PC-9 (cell line): ENCODE results near the gene DUSP7. TPM values are rescaled to one million over a fixed set of nuclear protein-coding genes. Genes with fewer than 3 reads are reported as not detected.

Experiments used
- BruUV-seq: library from RNA; stranded (reverse); fragments of 400-500 nt; replicated peaks from 2 replicates; lab custom pipeline; 2021; lab: Mats Ljungman, UMichigan
- CTCF ChIA-PET: fragments of 300-600 bp; sonication (Branson Sonifier 250); formaldehyde crosslinking; loops from one replicate; lab custom pipeline; 2022; ENCODE audit warnings: antibody characterized with exemption; lab: Charles Lee
- POLR2A ChIA-PET: fragments of 300-600 bp; sonication (Branson Sonifier 250); formaldehyde crosslinking; loops from one replicate; lab custom pipeline; 2022; ENCODE audit warnings: antibody characterized with exemption; ENCODE audit not compliant: unreplicated experiment; lab: Charles Lee
- DNase-seq, 2 experiments: peaks; one replicate each; pipeline versions ENCODE4 v3.0.0 to v3.0.0-alpha.2; 2015 to 2022; ENCODE audit warnings: mixed read lengths in 1 of 2
- H2AFZ ChIP-seq: fragments of 200-600 bp; sonication (generic); 2 replicates; pipeline ENCODE4 v1.8.1; 2017; ENCODE audit warnings: antibody characterized with exemption
- H3F3A ChIP-seq: fragments of 200-600 bp; sonication (generic); 2 replicates; pipeline ENCODE4 v1.8.1; 2017; ENCODE audit warnings: antibody characterized with exemption, mild to moderate bottlenecking, low read depth; ENCODE audit not compliant: insufficient read depth
- H3K27ac ChIP-seq: fragments of 200-600 bp; sonication (generic); 2 replicates; pipeline ENCODE4 v1.6.1; 2016; ENCODE audit warnings: mixed run types
- H3K27me3 ChIP-seq: fragments of 200-600 bp; sonication (generic); 2 replicates; pipeline ENCODE4 v1.6.1; 2016; ENCODE audit warnings: low read depth, mixed run types; ENCODE audit not compliant: insufficient read depth
- H3K36me3 ChIP-seq: fragments of 200-600 bp; sonication (generic); 2 replicates; pipeline ENCODE4 v1.6.1; 2016; ENCODE audit warnings: low read depth, mixed run types
- H3K4me1 ChIP-seq: fragments of 200-600 bp; sonication (generic); replicated peaks from 2 replicates; pipeline ENCODE4 v1.6.1; 2016; ENCODE audit warnings: mixed run types; ENCODE audit not compliant: insufficient read depth
- H3K4me2 ChIP-seq: fragments of 200-600 bp; sonication (generic); 2 replicates; pipeline ENCODE4 v1.6.1; 2017; ENCODE audit warnings: mixed run types
- H3K4me3 ChIP-seq: fragments of 200-600 bp; sonication (generic); 2 replicates; pipeline ENCODE4 v1.6.1; 2016; ENCODE audit warnings: mixed run types
- H3K79me2 ChIP-seq: fragments of 200-600 bp; sonication (generic); 2 replicates; pipeline ENCODE4 v1.6.1; 2017; ENCODE audit warnings: low read depth, mixed run types
- H3K9me2 ChIP-seq: fragments of 200-600 bp; sonication (generic); 2 replicates; pipeline ENCODE4 v1.8.1; 2017; ENCODE audit warnings: mild to moderate bottlenecking; ENCODE audit not compliant: insufficient read depth
- H3K9me3 ChIP-seq: fragments of 200-600 bp; sonication (generic); 2 replicates; pipeline ENCODE4 v1.8.1; 2016; ENCODE audit warnings: low read depth; ENCODE audit not compliant: insufficient read depth
- H4K20me1 ChIP-seq: fragments of 200-600 bp; sonication (generic); 2 replicates; pipeline ENCODE4 v1.8.1; 2017; ENCODE audit not compliant: insufficient read depth
- EZH2 ChIP-seq: fragments of 200-600 bp; sonication (generic); IDR thresholded peaks from 2 replicates; pipeline ENCODE4 v1.8.0; 2017; ENCODE audit warnings: antibody characterized with exemption, low read depth
- intact Hi-C: fragments of 100-400 bp; cut with micrococcal nuclease; formaldehyde crosslinking; loops from one replicate; pipeline ENCODE4 v1.10.0; 2022; ENCODE audit not compliant: unreplicated experiment
- total RNA-seq: library from RNA; stranded (reverse); gene quantifications from 2 replicates; pipeline ENCODE4 v1.2.3, GENCODE V29; 2021
- TF ChIP-seq, protein P1 (sequence below): fragments of 200-600 bp; sonication (generic); conservative IDR thresholded peaks from 2 replicates; pipeline ENCODE4 v1.6.1; 2017; ENCODE audit warnings: mixed run types, antibody characterized with exemption, mild to moderate bottlenecking, moderate library complexity

DUSP7 gene
- total RNA-seq, 1 experiment from 2014 or later = 9.5 TPM

DNA sequence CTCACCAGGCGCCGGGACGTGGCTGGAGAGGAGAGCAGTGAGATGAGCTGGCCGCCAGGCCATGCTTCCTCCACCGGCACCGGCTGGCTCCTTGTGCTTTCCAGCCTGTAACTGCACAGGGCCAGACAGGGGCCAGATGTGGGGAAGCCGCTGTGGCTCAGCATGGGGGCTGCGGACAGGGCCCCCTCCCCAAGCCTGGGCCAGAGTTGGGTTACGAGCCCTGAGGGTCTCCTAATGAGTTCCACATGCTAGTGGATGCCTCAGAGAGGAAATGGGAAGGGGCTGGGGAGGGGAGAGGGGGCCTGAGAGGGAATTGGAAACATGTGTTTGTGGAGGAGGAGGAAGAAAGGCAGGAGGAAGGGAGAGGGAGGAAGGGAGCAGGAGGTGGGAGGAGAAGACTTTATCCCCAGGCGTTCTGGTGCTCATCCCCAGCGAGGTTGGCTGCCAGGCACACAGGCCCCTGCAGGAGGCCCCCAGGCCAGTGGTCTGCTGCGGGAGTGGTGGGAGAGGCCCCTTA is 11.7 kb upstream of the DUSP7 start:
- Histone ChIP-seq H3K79me2 (no peaks in the 10 kb centered on the region), H3K9me2 (no peaks in the 10 kb centered on the region), H3K4me3 (no peak overlapping the region), H4K20me1 (no peaks in the 10 kb centered on the region), H3K27me3 (no peaks in the 10 kb centered on the region), H3F3A (no peaks in the 10 kb centered on the region; the same call in 1 of the 2 replicates), H3K4me2 (no peak overlapping the region), H3K4me1 (no peaks in the 10 kb centered on the region), H3K9me3 (no peaks in the 10 kb centered on the region), H3K27ac (no peak overlapping the region), H3K36me3 (no peaks in the 10 kb centered on the region), H2AFZ (no peak overlapping the region)
- no peak for DNase-seq
- intact Hi-C loops = no loop called here
- POLR2A ChIA-PET = no interaction called here
- TF ChIP-seq, protein P1, sequence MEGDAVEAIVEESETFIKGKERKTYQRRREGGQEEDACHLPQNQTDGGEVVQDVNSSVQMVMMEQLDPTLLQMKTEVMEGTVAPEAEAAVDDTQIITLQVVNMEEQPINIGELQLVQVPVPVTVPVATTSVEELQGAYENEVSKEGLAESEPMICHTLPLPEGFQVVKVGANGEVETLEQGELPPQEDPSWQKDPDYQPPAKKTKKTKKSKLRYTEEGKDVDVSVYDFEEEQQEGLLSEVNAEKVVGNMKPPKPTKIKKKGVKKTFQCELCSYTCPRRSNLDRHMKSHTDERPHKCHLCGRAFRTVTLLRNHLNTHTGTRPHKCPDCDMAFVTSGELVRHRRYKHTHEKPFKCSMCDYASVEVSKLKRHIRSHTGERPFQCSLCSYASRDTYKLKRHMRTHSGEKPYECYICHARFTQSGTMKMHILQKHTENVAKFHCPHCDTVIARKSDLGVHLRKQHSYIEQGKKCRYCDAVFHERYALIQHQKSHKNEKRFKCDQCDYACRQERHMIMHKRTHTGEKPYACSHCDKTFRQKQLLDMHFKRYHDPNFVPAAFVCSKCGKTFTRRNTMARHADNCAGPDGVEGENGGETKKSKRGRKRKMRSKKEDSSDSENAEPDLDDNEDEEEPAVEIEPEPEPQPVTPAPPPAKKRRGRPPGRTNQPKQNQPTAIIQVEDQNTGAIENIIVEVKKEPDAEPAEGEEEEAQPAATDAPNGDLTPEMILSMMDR = no peak
- CTCF ChIA-PET = no interaction called here
- BruUV-seq = no TSS peak

- Histone ChIP-seq H3K9me3 (no peaks in the 10 kb centered on the region), H2AFZ (no peak overlapping the region), H3K27me3 (no peaks in the 10 kb centered on the region), H4K20me1 (no peaks in the 10 kb centered on the region), H3K4me1 (no peaks in the 10 kb centered on the region), H3K4me3 (no peak overlapping the region), H3K27ac (no peak overlapping the region), H3K36me3 (no peaks in the 10 kb centered on the region), H3K79me2 (no peaks in the 10 kb centered on the region), H3K9me2 (no peaks in the 10 kb centered on the region), H3K4me2 (no peak overlapping the region), H3F3A (no peaks in the 10 kb centered on the region; the same call in 1 of the 2 replicates)
- intact Hi-C loops = no loop called here
- DNase-seq = no peak
- POLR2A ChIA-PET = no interaction called here
- BruUV-seq = no TSS peak
- CTCF ChIA-PET = interaction anchor here (0.6 kb wide), 1 partner anchor 31 kb away, joined by 3 read pairs; no protein-coding TSS in a partner anchor
- TF ChIP-seq, protein P1 = no peak
- TF ChIP-seq EZH2 = no peak
Measured at GRCh38 chr3:52067526-52067925, 11.2 kb upstream of the DUSP7 start.

GRCh38 chr3:52067046-52067445 is 10.7 kb upstream of the DUSP7 start:
- no peaks in the 10 kb centered on the region for H4K20me1 ChIP-seq
- POLR2A ChIA-PET = no interaction called here
- no peak overlapping the region for H3K4me2 ChIP-seq
- H3K36me3 ChIP-seq = no peaks in the 10 kb centered on the region
- no peak overlapping the region for H2AFZ ChIP-seq
- no peaks in the 10 kb centered on the region for H3K9me3 ChIP-seq
- CTCF ChIA-PET = interaction anchor here (0.6 kb wide), 1 partner anchor 31 kb away, joined by 3 read pairs; no protein-coding TSS in a partner anchor
- H3K4me1 ChIP-seq = no peaks in the 10 kb centered on the region
- no peak for DNase-seq
- no peak for TF ChIP-seq EZH2
- TF ChIP-seq, protein P1 = no peak
- intact Hi-C loops = no loop called here
- H3K79me2 ChIP-seq = no peaks in the 10 kb centered on the region
- H3K27me3 ChIP-seq = no peaks in the 10 kb centered on the region
- no peak overlapping the region for H3K4me3 ChIP-seq
- H3K9me2 ChIP-seq = no peaks in the 10 kb centered on the region
- no peak overlapping the region for H3K27ac ChIP-seq
- no peaks in the 10 kb centered on the region; the same call in 1 of the 2 replicates for H3F3A ChIP-seq
- BruUV-seq = no TSS peak
